Activated CD4-positive, alpha-beta T cell treated with anti-CD3 and anti-CD28 coated beads for 36 hours (primary cell): ENCODE measurements around the gene TERF2IP. TPM values are rescaled to one million over a fixed set of nuclear protein-coding genes. Genes with fewer than 3 reads are reported as not detected.

Source experiments
- ATAC-seq: fragments of 200-7000 bp; cut with Tn5 transposase; one replicate; pipeline ENCODE4 v1.10.0; 2021; ENCODE audit warnings: mild to moderate bottlenecking, moderate library complexity
- CTCF ChIA-PET: fragments of 350-600 bp; sonication (Branson Sonifier 250); formaldehyde crosslinking; loops from one replicate; lab custom pipeline; 2021; ENCODE audit warnings: antibody characterized with exemption; lab: Charles Lee
- POLR2A ChIA-PET: fragments of 350-600 bp; sonication (Branson Sonifier 250); formaldehyde crosslinking; loops from one replicate; lab custom pipeline; 2021; ENCODE audit warnings: antibody characterized with exemption, inconsistent platforms; lab: Charles Lee
- DNase-seq: peaks from one replicate; pipeline ENCODE4 v3.0.0-alpha.2; 2020
- H3K27ac Mint-ChIP-seq: one replicate; pipeline ENCODE4 v1.8.0; 2021; ENCODE audit warnings: mixed read lengths
- H3K27me3 Mint-ChIP-seq: one replicate; pipeline ENCODE4 v1.8.0; 2021; ENCODE audit warnings: mixed read lengths
- H3K36me3 Mint-ChIP-seq: one replicate; pipeline ENCODE4 v1.8.0; 2021; ENCODE audit warnings: low read depth, mixed read lengths
- H3K4me1 Mint-ChIP-seq: one replicate; pipeline ENCODE4 v1.8.0; 2021; ENCODE audit warnings: mixed read lengths
- H3K4me3 Mint-ChIP-seq: one replicate; pipeline ENCODE4 v1.8.0; 2021; ENCODE audit warnings: mild to moderate bottlenecking, moderate library complexity, mixed read lengths
- H3K9me3 Mint-ChIP-seq: one replicate; pipeline ENCODE4 v1.8.0; 2021; ENCODE audit warnings: low read depth, mixed read lengths
- intact Hi-C, 2 experiments: fragments of 100-400 bp; cut with DNase I in 1 of 2; cut with micrococcal nuclease in 1 of 2; formaldehyde crosslinking; loops; one replicate each; pipeline versions ENCODE4 v1.14.2 to v1.15.1; 2022 to 2024; cut with DNase I, micrococcal nuclease
- total RNA-seq, 2 experiments: library from RNA; stranded (reverse); gene quantifications; one replicate each; pipeline ENCODE4 v1.2.3, GENCODE V29; 2021

TERF2IP gene
- total RNA-seq, 2 experiments from 2014 or later: 70.6 to 72.6 TPM

DNA sequence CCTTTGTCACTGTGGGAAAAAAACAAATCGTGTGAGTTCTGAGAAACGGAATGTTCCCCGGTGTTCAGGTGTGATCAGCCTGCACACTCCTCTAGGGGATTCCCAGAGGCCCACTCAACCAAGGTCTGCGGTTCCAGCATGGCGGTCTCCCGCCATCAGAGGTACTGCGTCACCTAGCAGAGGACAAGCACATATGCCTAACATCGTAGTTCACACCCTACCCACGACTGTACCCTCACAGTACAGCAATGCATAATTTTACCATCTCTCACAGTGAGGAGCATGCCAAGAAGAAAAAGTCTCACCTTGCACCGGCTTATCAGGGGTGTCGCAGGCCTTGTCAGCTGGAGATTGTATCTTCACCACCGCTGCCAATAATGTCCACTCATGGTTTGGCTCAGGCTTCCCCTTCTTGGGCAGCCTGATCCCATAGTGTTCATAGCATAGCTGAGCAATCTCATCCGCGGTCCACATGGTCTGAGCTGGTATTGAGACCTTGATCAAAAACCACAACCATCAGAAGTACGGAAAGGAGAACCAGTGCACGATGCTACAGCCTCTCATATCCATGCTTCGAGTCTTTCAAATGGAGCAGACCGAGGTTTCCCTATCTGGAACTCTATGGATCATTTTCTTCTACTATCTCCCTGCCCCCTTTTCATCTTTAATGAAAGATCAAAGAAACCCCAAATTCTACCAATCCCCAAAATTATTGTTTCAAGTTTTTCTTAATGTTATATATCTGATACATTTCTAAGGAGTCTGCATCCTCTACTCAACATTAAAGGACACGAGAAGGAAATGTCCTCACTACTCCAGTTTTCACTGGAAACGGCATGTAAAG, 27.0 kb upstream of the TERF2IP start:
- ChIA-PET CTCF (interaction anchor here (0.6 to 4.5 kb wide), 9 partner anchors 14 to 621 kb away, joined by 3 to 26 read pairs (median 4); partner anchors contain the start of genes KARS1 and TERF2IP), POLR2A (interaction anchor here (0.6 to 3.7 kb wide), 3 partner anchors 12 to 28 kb away, joined by 4 to 59 read pairs (median 9); partner anchors contain the start of genes KARS1 and TERF2IP)
- ATAC-seq: no peak
- Mint-ChIP-seq H3K9me3 (no peaks in the 10 kb centered on the region), H3K27me3 (no peaks in the 10 kb centered on the region), H3K27ac (peak overlapping the region; percentile 60), H3K4me1 (peaks cover 52% of the 10 kb centered on the region), H3K4me3 (peak overlapping the region; percentile 93), H3K36me3 (peaks cover 47% of the 10 kb centered on the region)
- intact Hi-C loops: loop anchor here in 1 of 2 experiments (10.0 kb wide), 1 partner anchor 636 kb away; the partner anchor contains the start of gene WDR59
- peak; percentile 49 for DNase-seq

DNA sequence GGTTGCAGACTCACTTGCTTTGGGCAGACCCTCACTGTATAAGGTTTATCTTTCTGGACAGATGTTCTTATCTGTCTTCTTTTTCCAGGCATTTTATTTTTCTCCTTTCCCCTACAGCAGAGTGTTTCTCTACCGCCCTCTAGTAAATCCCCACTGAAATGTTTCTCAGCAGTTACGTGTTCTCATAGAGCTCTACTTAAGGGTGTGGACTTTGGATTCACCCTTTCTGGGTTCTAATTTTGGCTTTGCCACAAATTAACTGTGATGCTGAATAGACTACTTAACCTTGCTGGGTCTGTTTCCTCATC, 26.4 kb upstream of the TERF2IP start:
- ATAC-seq: no peak
- Mint-ChIP-seq H3K9me3 (no peaks in the 10 kb centered on the region), H3K36me3 (peaks cover 48% of the 10 kb centered on the region), H3K27ac (peak overlapping the region; percentile 95), H3K4me3 (peak overlapping the region; percentile 93), H3K4me1 (peaks cover 47% of the 10 kb centered on the region), H3K27me3 (no peaks in the 10 kb centered on the region)
- POLR2A ChIA-PET: interaction anchor here (0.6 to 3.7 kb wide), 4 partner anchors 21 to 65 kb away, joined by 4 to 59 read pairs (median 4); partner anchors contain the start of genes KARS1, TERF2IP and TMEM231
- CTCF ChIA-PET: interaction anchor here (0.8 to 4.5 kb wide), 11 partner anchors 21 to 620 kb away, joined by 3 to 26 read pairs (median 4); partner anchors contain the start of genes CFDP1, KARS1 and TERF2IP
- no peak for DNase-seq
- intact Hi-C loops: loop anchor here in 1 of 2 experiments (10.0 kb wide), 1 partner anchor 636 kb away; the partner anchor contains the start of gene WDR59

DNA sequence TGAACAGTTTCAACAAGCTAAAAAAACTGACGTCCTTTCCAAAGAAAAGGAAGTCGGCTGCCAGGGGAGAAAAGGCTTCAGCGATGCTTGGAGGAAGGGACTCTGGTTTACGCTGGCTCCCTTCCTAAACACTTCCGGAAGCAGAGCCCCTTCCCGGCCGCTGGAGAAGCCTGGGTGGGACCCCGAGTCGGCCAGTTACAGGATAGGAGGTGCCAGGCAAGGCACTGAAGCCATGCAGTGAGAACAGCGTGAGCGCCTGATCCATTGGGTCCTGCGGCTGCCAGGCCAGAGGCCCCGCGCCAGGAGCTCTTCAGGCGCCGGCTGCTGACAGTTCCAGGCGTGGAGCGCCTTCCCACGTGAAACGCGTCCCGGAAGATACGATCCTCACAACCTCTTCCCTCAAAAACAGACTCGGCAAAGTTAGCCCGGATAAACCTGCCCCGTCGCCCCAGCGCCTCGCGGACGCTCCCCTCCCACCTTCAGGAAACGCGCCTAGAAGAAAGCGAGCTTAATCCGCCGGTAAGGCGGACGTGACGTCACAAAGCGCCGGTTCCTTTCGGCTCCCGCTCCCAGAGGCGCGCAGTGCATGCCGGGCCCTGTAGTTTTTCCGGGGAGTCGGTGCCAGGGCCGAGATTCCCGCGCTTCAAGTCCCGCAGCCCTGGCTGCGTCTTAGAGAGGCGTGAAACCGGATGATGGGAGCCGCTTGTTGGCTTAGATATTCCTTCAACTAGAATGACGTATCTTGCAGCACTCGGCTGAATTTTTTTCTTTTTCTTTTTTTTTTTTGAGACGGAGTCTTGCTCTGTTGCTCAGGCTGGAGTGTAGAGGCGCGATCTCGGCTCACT, 24.6 kb upstream of the TERF2IP start, which contains the start of gene ADAT1:
Gene ADAT1 (minus strand): TSS at position 521 of the 845 bp plus-strand sequence. CDS start 2,482 bp downstream, outside the sequence.
- POLR2A ChIA-PET: interaction anchor here (0.6 to 3.7 kb wide), 5 partner anchors 9 to 1567 kb away, joined by 3 to 59 read pairs (median 5); partner anchors contain the start of genes KARS1 and TERF2IP
- Mint-ChIP-seq H3K9me3 (no peaks in the 10 kb centered on the region), H3K4me1 (peaks cover 45% of the 10 kb centered on the region)

DNA sequence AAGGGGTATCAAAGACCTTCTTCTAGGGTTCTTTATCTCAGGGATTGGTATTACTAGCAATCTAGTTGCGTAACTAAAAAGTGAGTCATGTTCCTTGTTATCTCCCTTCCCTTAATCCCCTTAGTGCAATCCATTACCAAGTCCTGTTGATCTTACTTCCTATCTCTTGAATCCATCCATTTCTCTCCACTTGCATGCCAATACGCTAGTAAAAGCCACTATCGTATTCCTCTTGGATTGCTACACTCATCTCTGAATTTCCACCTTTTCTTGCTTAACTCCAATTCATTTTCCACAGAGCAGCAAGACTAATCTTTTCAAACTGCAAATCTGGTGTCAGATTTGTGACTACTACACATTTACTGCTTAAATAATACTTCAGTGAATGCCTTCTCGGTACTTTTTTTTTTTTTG, 22.6 kb upstream of the TERF2IP start:
- Mint-ChIP-seq H3K27ac (peak overlapping the region; percentile 79), H3K27me3 (no peaks in the 10 kb centered on the region), H3K4me1 (peaks cover 57% of the 10 kb centered on the region), H3K4me3 (no peak overlapping the region), H3K9me3 (no peaks in the 10 kb centered on the region), H3K36me3 (peaks cover 62% of the 10 kb centered on the region)
- ChIA-PET CTCF (no interaction called here), POLR2A (no interaction called here)
- no peak for DNase-seq
- intact Hi-C loops: loop anchor here in 1 of 2 experiments (10.0 kb wide), 1 partner anchor 640 kb away; the partner anchor contains the start of gene WDR59
- ATAC-seq: no peak

More for the DNA sequence above, 24.6 kb upstream of the TERF2IP start, which contains the start of gene ADAT1:
- Mint-ChIP-seq H3K4me3 (peak within 1 kb of the TSS; percentile 93), H3K27ac (peak within 1 kb of the TSS; percentile 95), H3K27me3 (no peaks in the 10 kb centered on the region), H3K36me3 (peaks cover 54% of the 10 kb centered on the region)
- peak; percentile 94 for ATAC-seq
- CTCF ChIA-PET: interaction anchor here (0.6 to 4.5 kb wide), 12 partner anchors 13 to 1547 kb away, joined by 3 to 26 read pairs (median 4); partner anchors contain the start of genes CFDP1, GABARAPL2, KARS1 and TERF2IP
- peak; percentile 99 for DNase-seq
- intact Hi-C loops: loop anchor here (1.0 to 10.0 kb wide), 15 partner anchors 24 to 1568 kb away; partner anchors contain the start of genes CFDP1 (in 2 of the 2), GABARAPL2 (in 2 of the 2), KARS1 (in 2 of the 2) and TERF2IP (in 2 of the 2)

DNA sequence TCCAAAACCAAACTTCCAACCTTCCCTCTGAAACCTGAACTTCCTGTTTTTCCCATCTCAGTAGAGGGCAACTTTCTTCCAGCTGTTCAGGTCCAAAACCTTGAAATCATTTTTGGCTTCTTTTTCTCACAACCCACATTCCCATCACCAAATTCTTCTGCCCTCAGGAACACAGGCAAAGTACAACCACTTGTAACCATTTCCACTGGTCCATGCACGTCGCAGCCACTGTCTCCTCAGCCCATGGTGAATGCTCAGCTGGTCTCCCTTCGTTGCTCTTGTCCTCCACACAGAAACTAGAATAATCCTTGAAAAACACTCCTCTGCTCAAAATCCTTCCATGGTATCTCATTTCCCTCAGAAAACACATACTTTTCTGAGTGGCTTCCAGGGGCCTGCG, 20.8 kb upstream of the TERF2IP start:
- no peaks in the 10 kb centered on the region for H3K9me3 Mint-ChIP-seq
- peak overlapping the region; percentile 69 for H3K27ac Mint-ChIP-seq
- ChIA-PET CTCF (interaction anchor here (1.3 kb wide), 1 partner anchor 18 kb away, joined by 3 read pairs; no protein-coding TSS in a partner anchor), POLR2A (no interaction called here)
- peaks cover 42% of the 10 kb centered on the region for H3K4me1 Mint-ChIP-seq
- intact Hi-C loops: loop anchor here in 1 of 2 experiments (10.0 kb wide), 1 partner anchor 642 kb away; the partner anchor contains the start of gene WDR59
- DNase-seq (no peak), ATAC-seq (no peak)
- no peak overlapping the region for H3K4me3 Mint-ChIP-seq
- H3K36me3 Mint-ChIP-seq: peaks cover 68% of the 10 kb centered on the region
- H3K27me3 Mint-ChIP-seq: no peaks in the 10 kb centered on the region

- Mint-ChIP-seq H3K27me3 (no peaks in the 10 kb centered on the region), H3K36me3 (peaks cover 72% of the 10 kb centered on the region), H3K4me1 (peaks cover 36% of the 10 kb centered on the region), H3K4me3 (no peak overlapping the region), H3K9me3 (no peaks in the 10 kb centered on the region), H3K27ac (peak overlapping the region; percentile 69)
- CTCF ChIA-PET: interaction anchor here (0.7 kb wide), 1 partner anchor 9 kb away, joined by 3 read pairs; no protein-coding TSS in a partner anchor
- POLR2A ChIA-PET: no interaction called here
- ATAC-seq: no peak
- intact Hi-C loops: loop anchor here in 1 of 2 experiments (10.0 kb wide), 1 partner anchor 643 kb away; the partner anchor contains the start of gene WDR59
- DNase-seq: no peak
Measured at GRCh38 chr16:75627851-75628250, 19.7 kb upstream of the TERF2IP start.

DNA sequence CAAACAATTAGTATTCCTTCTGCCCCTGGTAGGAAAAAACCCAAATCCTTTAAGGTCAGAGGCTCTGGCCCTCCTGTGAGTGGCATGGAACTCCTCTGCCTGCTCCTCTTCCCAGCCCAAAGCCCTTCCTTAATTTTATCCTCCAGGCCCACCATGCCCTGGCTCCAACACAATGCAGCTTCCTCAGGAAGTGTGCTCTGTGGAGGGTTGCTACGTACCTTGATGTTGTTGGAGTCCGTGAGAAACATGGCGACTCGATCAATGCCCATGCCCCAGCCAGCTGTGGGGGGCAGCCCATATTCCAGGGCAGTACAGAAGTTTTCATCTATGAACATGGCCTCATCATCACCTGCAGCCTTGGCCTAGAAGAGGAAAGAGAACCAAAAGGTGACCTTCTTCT, 19.2 kb upstream of the TERF2IP start:
- intact Hi-C loops: loop anchor here in 1 of 2 experiments (10.0 kb wide), 1 partner anchor 644 kb away; the partner anchor contains the start of gene WDR59
- Mint-ChIP-seq H3K9me3 (no peaks in the 10 kb centered on the region), H3K27me3 (no peaks in the 10 kb centered on the region), H3K4me1 (peaks cover 36% of the 10 kb centered on the region), H3K4me3 (no peak overlapping the region), H3K36me3 (peaks cover 75% of the 10 kb centered on the region), H3K27ac (peak overlapping the region; percentile 69)
- ChIA-PET POLR2A (no interaction called here), CTCF (interaction anchor here (0.7 kb wide), 1 partner anchor 9 kb away, joined by 3 read pairs; no protein-coding TSS in a partner anchor)
- ATAC-seq: no peak
- DNase-seq: no peak

DNA sequence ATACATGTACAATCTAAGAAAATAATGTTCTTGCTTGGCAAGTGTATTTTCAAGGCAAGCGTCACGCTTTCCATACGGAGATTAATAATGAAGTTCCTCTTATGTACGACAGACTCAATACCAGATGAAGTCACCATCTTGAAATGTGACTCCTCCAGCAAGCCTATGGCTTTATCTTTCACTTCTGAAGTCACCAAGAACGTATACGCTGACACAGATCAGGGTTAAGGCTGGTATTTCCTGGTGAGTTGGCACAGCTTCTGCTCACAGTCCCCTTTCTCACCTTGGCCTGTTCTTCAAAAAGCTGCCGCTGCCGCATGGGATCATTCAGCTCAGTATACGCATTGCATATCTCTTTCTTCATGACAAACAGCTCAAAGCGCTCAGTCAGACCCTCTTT, 18.4 kb upstream of the TERF2IP start:
- DNase-seq (no peak), ATAC-seq (peak; percentile 48)
- POLR2A ChIA-PET: no interaction called here
- intact Hi-C loops: loop anchor here in 1 of 2 experiments (10.0 kb wide), 1 partner anchor 644 kb away; the partner anchor contains the start of gene WDR59
- Mint-ChIP-seq H3K27me3 (no peaks in the 10 kb centered on the region), H3K9me3 (no peaks in the 10 kb centered on the region), H3K27ac (peak overlapping the region; percentile 80), H3K36me3 (peaks cover 82% of the 10 kb centered on the region), H3K4me3 (no peak overlapping the region), H3K4me1 (peaks cover 36% of the 10 kb centered on the region)
- CTCF ChIA-PET: no interaction called here

GRCh38 chr16:75630052-75630451, 17.5 kb upstream of the TERF2IP start:
- no peak overlapping the region for H3K27ac Mint-ChIP-seq
- peaks cover 79% of the 10 kb centered on the region for H3K36me3 Mint-ChIP-seq
- POLR2A ChIA-PET: interaction anchor here (1.1 kb wide), 1 partner anchor 18 kb away, joined by 4 read pairs; the partner anchor contains the start of genes KARS1 and TERF2IP
- peaks cover 30% of the 10 kb centered on the region for H3K4me1 Mint-ChIP-seq
- ATAC-seq (no peak), DNase-seq (no peak)
- CTCF ChIA-PET: interaction anchor here (1.3 kb wide), 1 partner anchor 12 kb away, joined by 4 read pairs; no protein-coding TSS in a partner anchor
- H3K4me3 Mint-ChIP-seq: no peak overlapping the region
- no peaks in the 10 kb centered on the region for H3K27me3 Mint-ChIP-seq
- intact Hi-C loops: no loop called here
- H3K9me3 Mint-ChIP-seq: no peaks in the 10 kb centered on the region

- H3K4me1 Mint-ChIP-seq: peaks cover 23% of the 10 kb centered on the region
- DNase-seq: no peak
- peaks cover 79% of the 10 kb centered on the region for H3K36me3 Mint-ChIP-seq
- intact Hi-C loops: no loop called here
- no peak overlapping the region for H3K27ac Mint-ChIP-seq
- POLR2A ChIA-PET: no interaction called here
- no peak for ATAC-seq
- no peaks in the 10 kb centered on the region for H3K27me3 Mint-ChIP-seq
- CTCF ChIA-PET: interaction anchor here (0.9 to 1.8 kb wide), 4 partner anchors 9 to 398 kb away, joined by 3 to 5 read pairs (median 3); no protein-coding TSS in a partner anchor
- H3K4me3 Mint-ChIP-seq: no peak overlapping the region
- no peaks in the 10 kb centered on the region for H3K9me3 Mint-ChIP-seq
Measured at GRCh38 chr16:75632857-75633256, 14.7 kb upstream of the TERF2IP start.
